Measurements from ENCODE around the gene CAPZB.

Gene CAPZB

DNA sequence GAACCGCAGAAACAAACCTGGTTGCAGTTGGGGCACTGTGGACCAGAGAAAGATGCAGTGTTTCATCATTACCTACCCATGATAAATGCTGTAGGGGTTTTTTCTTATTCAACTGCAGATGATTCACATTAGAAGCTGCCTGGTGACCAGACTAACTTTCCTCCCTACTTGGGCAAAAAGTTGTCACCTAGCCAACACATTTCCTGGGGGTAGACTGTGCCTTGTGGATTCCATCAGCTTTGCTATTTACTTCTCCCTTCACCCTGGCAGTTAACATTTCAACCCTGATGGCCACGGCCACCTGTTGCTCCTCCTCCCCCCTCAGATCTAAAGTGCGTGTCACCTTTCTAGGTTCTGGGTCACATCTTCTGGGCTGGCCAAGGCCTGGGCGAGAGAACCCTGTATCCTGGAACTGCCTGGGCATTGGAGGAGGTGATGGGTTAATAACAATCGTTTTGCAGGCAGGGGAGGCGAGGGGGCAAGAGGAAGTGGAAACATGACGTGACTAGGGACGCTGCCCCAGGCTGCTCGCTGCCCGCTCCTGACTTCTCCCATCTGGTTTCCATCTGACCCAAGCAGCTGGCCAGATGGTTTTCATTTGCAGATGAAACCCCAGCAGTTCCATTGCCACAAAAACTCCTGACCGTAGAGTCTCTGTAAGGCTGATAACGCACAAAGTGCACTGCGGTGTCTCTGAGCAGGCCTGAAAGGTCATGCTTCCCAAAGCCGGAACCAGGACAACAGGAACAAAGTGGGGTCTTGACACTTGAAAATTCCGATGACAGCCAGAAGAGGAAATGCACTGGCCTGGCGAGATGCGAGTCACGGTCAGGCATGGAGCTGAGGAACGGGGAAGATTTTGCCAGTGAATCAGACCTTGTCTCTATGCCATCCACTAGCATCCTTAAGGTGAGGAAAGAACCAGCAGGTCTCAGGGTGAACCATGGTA is 36.6 kb downstream of the CAPZB start:
- no peak for DNase-seq (ENCODE audit: low spot score)

DNA sequence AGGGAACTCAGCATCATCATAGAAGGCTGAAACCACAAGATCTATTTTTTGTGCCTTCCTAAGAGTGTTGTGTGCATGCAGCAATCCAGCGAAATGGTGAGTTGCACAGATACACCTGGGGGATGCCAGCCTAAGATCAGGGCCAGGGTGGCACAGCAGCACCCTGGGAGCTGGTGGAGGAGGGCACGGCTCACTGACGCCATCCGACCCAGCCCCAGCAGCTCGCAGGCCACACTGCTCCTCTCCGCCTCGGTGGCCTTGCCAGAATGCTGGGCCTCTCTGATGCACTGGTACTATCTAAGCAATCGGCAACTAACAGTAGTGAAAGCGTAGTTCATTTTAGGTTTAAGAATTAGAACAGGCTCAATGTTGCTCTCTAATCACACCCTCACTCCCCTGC is 37.8 kb downstream of the CAPZB start:
- DNase-seq (ENCODE audit: low spot score) = no peak

DNA sequence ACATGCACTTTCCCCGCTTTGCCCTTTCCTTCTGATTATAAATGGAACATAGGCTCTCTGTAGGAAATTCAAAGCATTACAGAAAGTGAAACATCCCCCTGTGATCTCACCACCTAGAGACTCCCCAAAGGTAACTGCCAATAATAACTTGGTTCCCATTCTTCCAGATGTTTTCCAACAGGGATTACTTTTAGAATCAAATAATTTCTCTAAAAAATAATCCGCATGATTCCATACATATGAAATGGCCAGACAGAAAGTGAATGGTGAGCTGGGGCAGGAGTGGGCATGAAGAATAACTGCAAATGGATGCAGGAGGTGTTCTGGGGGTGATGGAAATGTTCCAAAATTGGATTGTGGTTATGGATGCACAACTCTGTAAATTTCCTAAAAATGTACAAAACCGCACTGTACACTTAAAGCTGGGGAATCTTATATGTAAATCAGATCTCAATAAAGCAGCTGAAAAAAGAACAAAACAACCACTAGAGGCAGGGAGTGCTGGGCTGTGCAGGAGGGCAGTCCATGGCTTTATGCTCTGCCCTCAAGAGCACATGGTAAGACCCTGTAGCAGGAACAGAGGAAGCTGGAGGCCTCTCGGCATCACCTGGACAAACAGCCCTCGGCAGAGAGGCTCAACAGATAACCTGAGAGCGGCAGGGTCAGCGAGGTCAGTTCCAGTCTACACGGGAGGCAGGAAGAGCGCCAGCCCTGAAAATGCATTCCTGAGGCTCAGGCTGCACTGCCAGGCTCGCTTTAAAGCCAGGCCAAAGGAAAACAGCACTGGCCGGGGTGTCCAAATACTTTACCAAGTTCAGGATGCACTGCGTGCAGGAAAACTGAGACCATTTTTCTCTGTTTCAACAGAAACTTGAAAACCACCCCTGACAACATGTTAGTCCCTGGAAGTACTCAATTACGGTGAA is 39.7 kb downstream of the CAPZB start:
- peak; percentile 66 for DNase-seq (ENCODE audit: low spot score)

DNA sequence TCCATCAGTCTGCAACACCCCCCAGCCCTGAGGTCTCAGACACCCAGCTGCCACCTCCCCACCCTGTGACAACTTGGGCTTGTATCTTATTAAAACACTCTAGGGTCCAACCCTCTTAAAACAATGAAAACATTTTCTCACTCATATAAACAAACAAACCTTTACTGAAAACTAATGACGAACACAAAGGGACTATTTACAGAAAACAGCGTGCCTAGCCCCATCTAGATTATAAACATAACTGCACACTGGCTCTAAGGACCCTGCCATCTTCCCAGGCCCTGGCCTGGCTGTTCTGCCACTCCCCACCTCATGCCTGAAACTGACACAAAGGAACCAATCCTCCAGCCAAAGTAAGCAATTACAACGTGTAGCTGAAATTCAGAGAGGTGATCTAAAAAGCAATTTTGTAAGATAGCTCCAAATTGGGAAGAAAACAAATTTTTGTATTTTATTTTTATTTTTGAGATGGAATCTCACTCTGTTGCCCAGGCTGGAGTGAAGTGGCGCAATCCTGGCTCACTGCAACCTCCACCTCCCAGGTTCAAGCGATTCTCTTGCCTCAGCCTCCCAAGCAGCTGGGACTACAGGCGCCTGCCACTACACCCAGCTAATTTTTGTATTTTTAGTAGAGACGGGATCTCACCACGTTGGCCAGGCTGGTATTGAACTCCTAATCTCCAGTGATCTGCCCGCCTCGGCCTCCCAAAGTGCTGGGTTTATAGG is 40.9 kb downstream of the CAPZB start:
- DNase-seq (ENCODE audit: low spot score) = no peak

DNA sequence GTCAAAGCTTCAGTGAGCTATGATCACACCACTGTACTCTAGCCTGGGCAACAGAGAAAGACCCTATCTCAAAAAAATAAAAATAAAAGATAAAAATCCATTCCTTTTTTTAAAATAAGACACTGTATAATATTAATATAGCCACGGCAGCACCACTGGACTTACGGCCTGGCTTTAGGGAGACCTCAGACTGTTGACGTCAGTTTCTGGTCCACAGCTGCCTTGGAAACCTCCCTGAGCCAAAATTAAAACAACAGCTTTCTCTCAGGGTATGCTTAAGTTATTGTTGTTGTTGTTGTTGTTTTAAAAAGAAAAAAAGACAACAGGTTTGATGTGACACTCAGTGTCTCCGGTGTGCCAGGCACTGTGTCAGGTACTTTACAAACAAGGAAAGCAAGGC is 42.0 kb downstream of the CAPZB start:
- no peak for DNase-seq (ENCODE audit: low spot score)

DNA sequence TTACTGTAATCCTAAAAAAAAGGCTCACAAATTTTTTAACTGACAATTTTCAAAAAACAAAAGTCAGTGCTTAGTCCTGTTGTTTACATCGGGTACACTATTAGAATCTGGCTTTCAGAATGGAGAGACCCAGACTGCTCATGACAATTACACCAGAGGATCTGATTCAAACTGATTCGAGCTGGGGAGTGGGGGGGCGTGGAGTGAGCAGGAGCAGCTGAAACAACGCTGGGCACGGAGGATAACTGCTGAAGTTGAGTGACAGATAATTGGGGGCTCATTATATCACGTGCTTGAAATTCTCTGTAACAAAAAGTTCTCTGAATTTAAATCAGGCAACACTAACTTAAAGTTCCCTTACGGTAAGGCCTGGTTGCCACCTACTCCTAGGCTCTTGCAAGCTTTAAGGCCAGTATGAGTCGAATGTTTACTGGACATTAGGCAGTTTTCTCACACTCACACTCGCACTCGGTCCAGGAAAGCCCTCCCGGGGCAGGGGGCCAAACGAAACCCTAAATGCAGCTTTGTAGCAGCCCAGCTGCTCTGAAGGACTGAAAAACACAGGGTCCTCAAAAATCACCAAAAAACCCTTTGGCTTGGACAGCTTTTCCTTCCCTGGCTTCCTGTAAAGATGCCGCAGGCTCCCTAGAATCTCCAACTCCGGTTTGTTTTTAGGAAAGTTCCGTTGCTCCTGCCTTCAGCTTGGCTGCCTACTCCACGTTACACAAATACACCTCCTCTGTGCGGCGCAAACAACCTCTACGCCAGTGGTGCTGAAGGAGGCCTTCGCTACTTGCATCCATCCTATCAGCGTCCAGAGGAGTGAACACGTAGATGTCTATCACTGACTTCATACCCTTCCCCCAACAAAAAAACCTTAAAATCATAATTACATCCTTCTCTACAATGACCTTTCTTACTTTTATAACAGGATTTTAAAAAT is 42.9 kb downstream of the CAPZB start:
- no peak for DNase-seq (ENCODE audit: low spot score)

DNA sequence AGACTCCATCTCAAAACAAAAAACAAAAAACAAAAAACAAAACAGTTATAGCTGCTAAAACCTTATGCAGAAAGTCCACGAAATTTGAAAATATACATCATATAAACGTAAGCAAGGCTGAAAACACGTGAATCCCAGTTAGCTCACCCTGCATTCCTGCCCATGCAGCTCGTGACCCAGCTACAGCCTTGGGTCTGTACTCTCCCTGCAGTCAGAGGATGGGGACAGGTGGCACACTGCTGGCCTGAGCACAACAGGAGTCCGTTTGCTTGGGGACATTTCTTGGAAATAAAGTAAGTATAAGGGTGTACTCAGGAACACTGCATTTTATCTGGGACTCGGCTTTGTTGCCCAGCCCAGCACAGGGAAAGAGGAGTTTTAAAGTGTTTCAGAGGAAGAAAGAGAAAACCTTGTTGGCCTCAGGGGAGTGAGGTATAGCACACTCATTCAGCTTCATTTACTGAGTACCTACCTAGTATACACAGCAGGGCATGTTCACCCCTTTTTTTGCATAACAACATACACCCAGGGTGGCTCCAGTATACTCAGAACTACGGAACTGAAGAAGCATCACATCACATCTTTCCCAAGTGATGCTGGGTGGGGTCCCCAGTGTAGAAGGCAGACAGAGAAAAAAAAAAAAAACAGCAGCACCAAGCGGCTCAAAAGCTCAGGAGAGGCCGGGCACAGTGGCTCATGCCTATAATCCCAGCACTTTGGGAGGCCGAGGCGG is 44.1 kb downstream of the CAPZB start:
- no peak for DNase-seq (ENCODE audit: low spot score)

DNA sequence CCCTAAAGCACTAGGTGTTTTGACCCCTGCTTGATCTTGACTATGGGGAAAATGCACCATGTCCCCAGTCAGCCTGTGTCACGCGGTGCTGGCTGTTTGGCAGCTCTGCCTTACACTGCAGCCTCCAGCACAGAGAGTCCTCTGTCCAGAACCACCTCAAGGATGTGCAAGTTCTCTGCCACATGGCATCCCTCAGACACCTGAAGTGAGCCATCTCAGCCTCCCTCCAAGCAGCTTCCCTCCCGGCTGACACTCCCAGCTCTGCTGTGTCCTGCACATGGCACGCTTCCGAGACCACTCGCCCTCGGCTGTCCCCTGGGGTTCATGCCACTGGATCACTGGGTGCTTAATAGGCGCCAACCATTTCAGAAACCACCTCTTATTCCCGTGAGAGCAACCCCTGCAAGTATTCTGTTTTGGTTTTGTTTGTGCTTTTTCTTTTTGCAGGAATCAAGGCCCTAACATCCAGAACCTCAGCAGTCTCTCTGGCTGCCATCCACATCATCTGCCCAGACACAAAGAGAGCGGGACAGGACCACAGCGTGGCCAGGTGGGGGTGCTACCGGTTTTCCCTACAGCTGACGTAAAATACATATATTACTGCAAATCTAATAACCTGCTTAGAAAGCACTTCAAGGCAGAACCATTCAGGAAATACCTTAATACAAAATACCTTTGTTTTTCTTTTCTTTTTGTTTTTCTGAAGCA is 45.7 kb downstream of the CAPZB start:
- no peak for DNase-seq (ENCODE audit: low spot score)

DNA sequence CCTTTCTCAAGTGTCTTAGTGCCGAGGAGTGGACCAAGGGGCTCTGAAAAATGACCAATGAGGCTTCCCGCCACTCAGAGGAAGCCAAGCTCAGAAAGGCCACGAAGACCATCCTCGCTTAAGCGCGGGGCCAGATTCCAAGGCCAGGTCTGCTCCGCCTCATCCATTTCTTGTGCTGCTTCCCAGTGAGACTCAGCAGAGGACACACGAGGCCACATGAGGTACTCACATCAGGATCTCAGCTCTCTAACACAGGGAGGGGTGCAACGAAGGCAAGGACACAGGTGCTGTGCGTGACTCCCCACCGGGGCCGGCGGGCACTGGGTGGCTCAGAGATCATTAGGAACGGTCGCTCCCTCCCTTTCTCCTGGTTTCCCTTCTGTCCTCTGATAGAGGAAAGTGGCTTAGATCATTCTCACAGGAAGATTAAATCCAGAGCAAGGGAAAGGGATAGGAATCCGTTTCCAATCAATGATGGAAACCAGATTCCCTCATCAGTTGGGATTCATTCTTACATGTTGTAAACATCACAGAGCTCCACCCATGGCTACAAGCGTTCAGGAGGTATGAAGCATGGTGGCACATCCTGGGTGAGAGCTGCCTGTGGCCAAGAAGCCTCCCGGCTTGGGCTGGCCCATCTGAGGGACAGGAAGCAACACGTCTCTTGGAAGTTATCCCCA is 46.7 kb downstream of the CAPZB start:
- no peak for DNase-seq (ENCODE audit: low spot score)

DNA sequence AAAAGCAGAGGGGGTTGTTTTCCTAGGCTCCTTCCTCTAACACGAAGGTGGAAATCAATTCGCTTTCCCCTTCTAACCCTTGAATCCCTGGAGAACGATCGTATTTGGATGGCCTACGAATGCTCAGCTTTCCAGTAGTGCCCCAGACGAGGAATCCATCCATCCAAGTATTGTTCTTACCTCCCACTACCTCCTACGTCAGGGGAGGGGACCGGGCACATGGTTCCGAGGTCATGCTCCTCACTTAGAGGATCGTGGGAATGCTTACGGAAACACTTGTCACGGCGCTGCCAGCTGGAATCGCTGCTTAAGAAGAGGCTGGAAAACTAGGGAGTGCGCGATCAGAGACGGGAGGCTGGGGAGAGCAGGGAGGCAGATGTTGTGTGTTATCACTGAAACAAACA is 47.4 kb downstream of the CAPZB start:
- DNase-seq (ENCODE audit: low spot score) = no peak

DNA sequence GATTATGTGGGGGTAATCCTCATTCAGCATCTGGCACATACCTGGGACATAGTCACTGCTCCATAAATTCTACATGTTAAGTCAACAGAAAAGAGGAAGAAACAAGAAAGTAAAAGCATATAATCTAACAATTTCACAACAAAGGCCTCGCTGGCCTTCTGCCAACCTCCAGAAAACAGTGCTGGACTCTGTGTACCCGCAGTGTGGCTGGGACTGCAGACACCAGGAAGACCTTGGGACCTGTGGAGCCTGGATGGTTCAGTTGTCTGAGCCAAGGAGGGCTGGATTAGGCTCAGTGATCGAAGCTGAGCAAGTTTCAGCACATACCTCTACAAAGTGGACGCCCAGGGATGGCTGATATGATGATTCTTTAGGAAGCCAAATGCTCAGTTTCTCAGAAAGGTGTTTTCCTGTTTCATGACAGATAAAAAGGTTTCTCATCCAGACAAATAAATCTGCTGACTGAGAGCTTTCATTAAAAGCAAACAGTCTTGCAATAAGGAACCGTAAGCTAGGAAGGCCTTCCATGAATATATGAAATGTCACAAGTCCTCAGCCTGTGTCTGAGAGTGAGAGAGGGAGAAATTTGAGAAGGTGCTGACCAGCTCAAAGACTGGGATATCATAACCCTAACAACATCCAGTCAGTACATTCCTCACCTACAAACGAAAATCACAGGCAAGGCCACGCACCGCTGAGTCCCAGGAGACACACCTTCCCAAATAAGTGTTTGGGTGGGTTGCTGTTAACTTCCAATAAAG is 48.4 kb downstream of the CAPZB start:
- DNase-seq (ENCODE audit: low spot score) = no peak

DNA sequence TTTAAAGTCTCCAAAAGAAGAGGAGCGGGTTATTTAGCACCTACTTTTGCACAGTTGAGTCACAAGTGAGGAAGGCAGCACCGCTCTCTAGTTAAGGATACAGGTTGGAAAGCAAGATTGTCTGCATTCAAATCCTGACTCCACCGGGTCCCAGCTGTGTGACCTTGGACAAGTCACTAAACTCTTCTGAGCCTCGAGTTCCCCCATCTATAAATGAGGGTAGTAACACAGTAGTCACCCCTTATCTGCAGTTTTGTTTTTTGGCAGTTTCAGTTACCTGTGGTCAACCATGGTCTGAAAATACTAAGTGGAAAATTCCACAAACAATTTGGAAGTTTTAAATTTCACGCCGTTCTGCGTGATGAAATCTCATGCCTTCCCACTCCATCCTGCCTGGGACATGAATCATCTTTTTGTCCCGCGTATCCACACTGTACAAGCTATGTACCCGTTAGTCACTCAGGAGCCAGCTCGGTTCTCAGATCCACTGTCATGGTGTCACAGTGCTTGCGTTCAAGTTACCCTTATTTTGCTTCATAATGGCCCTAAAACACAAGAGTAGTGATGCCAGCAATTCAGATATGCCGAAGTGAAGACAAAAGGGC is 49.4 kb downstream of the CAPZB start:
- DNase-seq (ENCODE audit: low spot score) = no peak

DNA sequence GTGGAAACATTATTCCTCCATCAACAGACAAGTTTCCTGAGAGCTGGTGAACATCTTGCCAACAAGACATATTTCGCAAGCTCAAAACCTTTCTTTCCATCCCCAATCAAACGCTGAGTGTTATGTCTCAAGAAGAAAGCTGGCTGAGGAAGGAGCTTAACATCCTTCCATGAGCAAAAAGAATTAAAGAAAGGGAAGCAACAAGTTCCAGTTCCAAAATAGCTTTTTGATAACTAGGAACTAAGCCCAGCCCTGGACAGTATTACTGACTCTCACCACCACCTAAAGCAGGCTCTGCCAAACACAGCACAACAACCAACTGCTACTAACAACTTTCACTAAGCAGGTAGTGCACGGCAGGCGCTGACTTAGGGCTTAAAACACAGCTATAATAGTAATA is 50.2 kb downstream of the CAPZB start:
- DNase-seq (ENCODE audit: low spot score) = no peak

DNA sequence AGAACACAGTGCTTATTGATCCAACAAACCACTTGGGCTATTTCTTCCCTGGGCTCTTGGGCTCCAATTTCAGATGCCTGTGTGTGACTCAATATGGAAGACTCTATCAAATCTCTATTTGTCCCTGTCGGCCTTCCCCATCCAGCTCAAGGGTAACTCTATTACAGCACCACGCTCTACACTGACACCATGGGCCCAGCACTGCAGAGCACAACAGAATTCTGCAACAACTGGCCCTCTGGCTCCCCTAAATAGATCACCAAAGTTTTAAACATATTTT is 51.7 kb downstream of the CAPZB start:
- DNase-seq (ENCODE audit: low spot score) = no peak

DNA sequence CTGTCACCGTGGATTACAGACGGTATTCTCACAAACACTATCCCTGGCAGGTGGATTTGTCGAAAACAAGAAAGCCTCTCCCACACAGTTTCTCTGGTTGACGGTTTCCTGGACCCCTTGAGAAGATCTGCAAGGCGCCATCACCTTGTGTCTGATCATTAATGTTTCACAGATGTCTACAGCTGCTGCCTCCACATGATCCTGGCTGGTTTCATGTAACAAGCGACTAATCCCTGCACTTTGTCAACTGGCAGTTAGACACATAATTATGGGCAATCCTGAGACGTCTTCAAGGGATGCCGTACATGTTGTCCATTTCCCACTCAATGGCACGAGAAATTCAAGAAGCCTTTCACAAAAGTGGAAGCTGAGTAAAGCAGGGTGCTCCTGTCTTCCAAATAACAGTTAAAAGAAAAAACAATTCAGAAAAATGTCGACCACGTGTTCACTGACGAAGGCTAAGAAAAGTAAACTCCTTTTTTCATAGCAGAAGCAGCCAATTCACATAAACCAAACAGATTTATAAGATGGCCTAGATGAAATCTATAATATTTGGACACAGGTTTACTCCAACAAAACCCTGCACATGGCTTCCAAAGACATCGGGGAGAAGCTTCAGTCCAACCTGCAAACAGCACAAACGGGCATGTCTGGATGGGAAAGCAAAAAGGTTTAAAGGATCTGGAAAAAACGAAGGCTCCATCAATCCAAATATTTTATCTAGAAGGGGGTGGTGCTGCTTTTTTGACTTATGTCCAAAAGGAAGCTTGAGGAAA is 52.2 kb downstream of the CAPZB start:
- DNase-seq (ENCODE audit: low spot score) = no peak

DNA sequence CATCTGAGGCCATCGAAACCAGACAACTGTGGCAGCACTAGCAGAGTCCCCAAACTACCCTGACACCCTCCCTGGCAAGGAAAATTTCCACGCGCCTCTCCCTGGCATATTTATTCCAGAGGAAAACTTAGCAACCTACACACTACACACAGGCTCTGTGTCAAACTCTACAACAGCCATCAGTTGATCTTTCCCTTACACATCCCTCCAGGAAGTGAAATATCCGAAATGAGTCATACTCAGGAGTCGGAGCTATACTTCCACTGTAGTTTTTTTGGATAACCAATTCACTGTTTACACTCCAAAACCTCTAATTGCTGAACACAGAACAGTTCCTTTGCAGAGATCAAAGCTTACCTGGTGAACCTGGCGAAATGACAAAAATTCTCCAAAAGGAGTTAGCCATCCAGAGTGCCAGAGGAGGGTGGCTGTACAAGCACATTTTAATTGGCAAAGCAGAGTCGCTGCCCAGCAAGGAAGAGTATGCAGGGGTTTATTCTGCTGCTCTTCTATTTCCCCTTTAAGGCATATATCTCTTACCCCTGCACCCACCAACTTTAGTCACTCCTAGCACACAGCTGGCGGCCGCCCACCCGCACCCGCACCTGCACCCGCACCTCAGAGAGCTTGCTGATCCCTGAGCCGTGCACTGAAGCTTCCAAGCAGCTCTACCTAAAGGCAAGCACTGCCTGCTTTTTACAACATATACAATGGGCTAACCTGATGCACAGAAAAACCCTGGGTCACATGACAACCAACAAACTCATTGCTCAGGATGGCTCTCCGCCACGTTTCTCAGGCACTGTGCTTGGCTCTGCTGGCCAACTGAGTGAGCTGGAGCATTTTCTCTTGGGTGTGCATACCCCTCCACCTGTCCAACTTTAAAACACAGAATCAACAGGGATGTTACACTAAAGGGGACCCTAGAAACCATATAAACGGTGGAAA is 54.9 kb downstream of the CAPZB start:
- no peak for DNase-seq (ENCODE audit: low spot score)
